Measurements from ENCODE around the gene CLEC4G. TPM values are rescaled to one million over a fixed set of nuclear protein-coding genes. Genes with fewer than 3 reads are reported as not detected.

Gene CLEC4G
- total and polyA plus RNA-seq, 2 of the 8 experiments (the other 6 are each of a cell fraction or from before 2014, with no cell fraction given) = 0.35 to 2.9 TPM

DNA sequence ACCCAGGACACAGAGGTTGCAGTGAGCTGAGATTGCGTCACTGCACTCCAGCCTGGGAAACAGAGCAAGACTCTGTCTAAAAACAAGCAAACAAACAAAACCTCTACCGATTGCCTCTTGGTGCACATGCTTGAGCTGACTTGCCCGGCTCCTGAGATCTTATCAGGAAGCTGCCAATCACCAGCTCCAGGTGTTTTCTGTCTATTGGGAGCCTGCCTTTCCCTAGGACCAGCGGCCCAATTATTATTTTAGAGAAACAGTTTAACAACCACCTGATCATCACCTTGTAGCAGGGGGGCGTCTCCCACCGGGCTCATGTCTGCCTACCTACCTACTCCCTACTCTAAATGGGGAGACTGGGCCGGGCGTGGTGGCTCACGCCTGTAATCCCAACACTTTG lies 41.9 kb upstream of the CLEC4G start:
- H2BK5ac ChIP-seq (ENCODE audit: low read depth, low read length) = no peak overlapping the region
- H3K56ac ChIP-seq (replicated peaks; ENCODE audit: insufficient read length, low read depth, low read length) = no peak overlapping the region
- CTCF ChIA-PET (ENCODE audit: partially characterized antibody) = interaction anchor here (0.8 to 1.5 kb wide), 4 partner anchors 22 to 95 kb away, joined by 3 to 5 read pairs (median 3); no protein-coding TSS in a partner anchor
- H3K18ac ChIP-seq (ENCODE audit: extremely low read depth, low read length) = no peak overlapping the region
- H4K5ac ChIP-seq (ENCODE audit: insufficient read length, low read depth, low read length) = no peak overlapping the region
- TF ChIP-seq SP4 (IDR thresholded peaks at IDR 0.05; ENCODE audit: low read length) (no peak), KDM1A (IDR thresholded peaks at IDR 0.05; ENCODE audit: borderline replicate concordance, low read length) (no peak), SRF (IDR thresholded peaks at IDR 0.05; ENCODE audit: low read depth, low read length) (no peak), MAFK (IDR thresholded peaks at IDR 0.05; ENCODE audit: low read depth, low read length) (no peak), GABPA (IDR thresholded peaks at IDR 0.05; ENCODE audit: borderline replicate concordance, insufficient read depth, low read length) (no peak), RFX5 (IDR thresholded peaks at IDR 0.05; ENCODE audit: borderline replicate concordance, low read depth, low read length) (no peak), ASH2L (IDR thresholded peaks at IDR 0.05; ENCODE audit: low read length) (no peak), HDAC2 (IDR thresholded peaks at IDR 0.05; ENCODE audit: borderline replicate concordance in 1 of 2, low read depth in 2 of 2, low read length in 2 of 2) (no peak), TAF7 (optimal IDR thresholded peaks at IDR 0.05; ENCODE audit: borderline replicate concordance, low read depth, low read length) (no peak), TEAD4 (IDR thresholded peaks at IDR 0.05; ENCODE audit: low read depth, low read length) (no peak), SUZ12 (IDR thresholded peaks at IDR 0.05; ENCODE audit: low read length) (no peak)
- TF ChIP-seq, protein P1, sequence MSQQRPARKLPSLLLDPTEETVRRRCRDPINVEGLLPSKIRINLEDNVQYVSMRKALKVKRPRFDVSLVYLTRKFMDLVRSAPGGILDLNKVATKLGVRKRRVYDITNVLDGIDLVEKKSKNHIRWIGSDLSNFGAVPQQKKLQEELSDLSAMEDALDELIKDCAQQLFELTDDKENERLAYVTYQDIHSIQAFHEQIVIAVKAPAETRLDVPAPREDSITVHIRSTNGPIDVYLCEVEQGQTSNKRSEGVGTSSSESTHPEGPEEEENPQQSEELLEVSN (IDR thresholded peaks at IDR 0.05) = no peak
- H3K9ac ChIP-seq (replicated peaks in 1 of 4; ENCODE audit: extremely low read depth in 1 of 4, low read depth in 3 of 4, low read length in 3 of 4) = no peak overlapping the region
- POLR2A ChIA-PET (ENCODE audit: partially characterized antibody) = interaction anchor here (1.3 kb wide), 1 partner anchor 10 kb away, joined by 3 read pairs; no protein-coding TSS in a partner anchor
- no peaks in the 10 kb centered on the region for H3K79me1 ChIP-seq (ENCODE audit: low read depth, low read length)
- H2AK5ac ChIP-seq (ENCODE audit: low read depth, low read length) = no peak overlapping the region
- no peak overlapping the region for H2BK20ac ChIP-seq (ENCODE audit: low read length)
- no peaks in the 10 kb centered on the region for H3K79me2 ChIP-seq (ENCODE audit: control insufficient read depth in 1 of 2, insufficient read depth in 2 of 2, low read length in 2 of 2)
- H3K23ac ChIP-seq (ENCODE audit: insufficient read length) = no peak overlapping the region
- FAIRE-seq = no peak
- H3K4me3 ChIP-seq (ENCODE audit: extremely low read depth in 1 of 4, insufficient read depth in 2 of 4, low read depth in 3 of 4, low read length in 4 of 4) = no peak overlapping the region
- H3K9me3 ChIP-seq (ENCODE audit: insufficient read depth in 2 of 2, low read depth in 1 of 2, low read length in 1 of 2) = no peaks in the 10 kb centered on the region
- no peak overlapping the region for H2BK120ac ChIP-seq (replicated peaks; ENCODE audit: low read depth, low read length)
- H2BK15ac ChIP-seq (ENCODE audit: low read length) = no peak overlapping the region
- peaks cover 0 to 2% (median 1%) of the 10 kb centered on the region in 4 experiments; a peak in 1 of 7 replicates for H3K4me1 ChIP-seq (replicated peaks in 1 of 4; ENCODE audit: control insufficient read depth in 3 of 4, insufficient read depth in 4 of 4, low read length in 3 of 4)
- no peaks in the 10 kb centered on the region for H4K20me1 ChIP-seq (replicated peaks in 1 of 2; ENCODE audit: control insufficient read depth in 1 of 2, insufficient read depth in 2 of 2, low read length in 2 of 2)
- DNase-seq (ENCODE audit: low read depth in 1 of 2, low spot score in 2 of 2) = no peak
- H3K27me3 ChIP-seq (replicated peaks in 1 of 4; ENCODE audit: control insufficient read depth in 3 of 4, extremely low read depth in 1 of 4, insufficient read depth in 3 of 4, low read length in 3 of 4) = no peaks in the 10 kb centered on the region; a peak in 1 of 7 replicates
- no peak overlapping the region for H4K8ac ChIP-seq (ENCODE audit: extremely low read depth, insufficient read depth, low read length)
- peaks cover 1% of the 10 kb centered on the region; the same call in 1 of the 2 replicates for H3K23me2 ChIP-seq (ENCODE audit: low read depth, low read length)
- H3K27ac ChIP-seq (ENCODE audit: low read depth, low read length) = no peak overlapping the region
- H3K4ac ChIP-seq (replicated peaks; ENCODE audit: insufficient read length, low read depth, low read length) = no peak overlapping the region
- H2AFZ ChIP-seq (ENCODE audit: low read length) = no peak overlapping the region
- H4K91ac ChIP-seq (replicated peaks; ENCODE audit: insufficient read length, low read length) = no peak overlapping the region
- WGBS, 2 experiments (ENCODE audit: extremely low coverage in 1 of 2, insufficient coverage in 1 of 2, insufficient read length in 1 of 2, insufficient replicate concordance in 2 of 2, low coverage in 1 of 2, low lambda C conversion rate in 2 of 2, missing lambda C conversion rate in 1 of 2) = 94% methylated on average over 9 of the region's 9 CpGs; no CpG with 5 or more reads in 1 of the 2 experiments
- no peak overlapping the region for H3K4me2 ChIP-seq (ENCODE audit: insufficient read depth in 1 of 2, low read depth in 2 of 2, low read length in 2 of 2)
- H3K36me3 ChIP-seq (ENCODE audit: control insufficient read depth in 2 of 4, insufficient read depth in 4 of 4, low read length in 3 of 4) = no peaks in the 10 kb centered on the region
- H3K14ac ChIP-seq (ENCODE audit: insufficient read length) = no peak overlapping the region
- no peak overlapping the region for H2BK12ac ChIP-seq (ENCODE audit: low read depth, low read length)

All from H1 (cell line).